Stimulated activated CD8-positive, alpha-beta memory T cell treated with anti-CD3 and anti-CD28 coated beads, Interleukin-15, amount 100 ng/mL, for 48 hours (primary cell): ENCODE data around the gene THAP8.
A peak's percentile ranks its signal among the peaks of the same experiment; 100 is the strongest.
"Not testable (repeated sequence)": the region's sequence is repeated elsewhere in the genome, so short reads cannot be mapped to it uniquely, and the experiment has no call there.

Source experiments
- DNase-seq, 2 donors: peaks; one replicate each; pipeline ENCODE4 v3.0.0-alpha.2; 2020; ENCODE audit warnings: low read depth in 2 of 2

THAP8 gene

GRCh38 chr19:36068810-36069499 lies 14.9 kb upstream of the THAP8 start:
- DNase-seq, result not testable (repeated sequence)

GRCh38 chr19:36067681-36068080 lies 13.6 kb upstream of the THAP8 start:
- DNase-seq, result no peak

- no peak for DNase-seq
These were observed 10.7 kb upstream of the THAP8 start for GRCh38 chr19:36064826-36065225.

DNA sequence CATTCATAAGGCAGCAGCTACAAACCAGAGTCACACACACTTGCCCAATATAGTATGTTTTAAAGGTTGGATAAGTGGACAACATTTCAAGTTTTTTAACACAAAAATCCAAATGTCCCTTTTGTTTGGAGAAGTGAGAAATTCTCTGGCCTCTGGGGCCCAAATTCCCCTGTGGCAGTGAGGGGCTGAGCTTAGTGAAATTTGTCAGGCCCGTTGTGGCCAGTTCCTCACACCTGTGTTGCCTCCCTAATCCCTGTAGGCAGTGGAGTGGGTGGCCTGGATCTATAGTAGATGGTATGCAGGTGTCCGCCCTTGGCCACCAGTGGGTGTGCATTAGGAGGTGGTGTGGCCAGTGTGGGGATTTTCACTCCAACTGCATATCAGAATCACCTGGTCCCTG lies 7.3 kb upstream of the THAP8 start:
- DNase-seq, result no peak

GRCh38 chr19:36060430-36060829 lies 6.3 kb upstream of the THAP8 start:
- no peak for DNase-seq

- DNase-seq, result no peak
These were observed 5.3 kb upstream of the THAP8 start for GRCh38 chr19:36059180-36059910.

- DNase-seq, result no peak
These were observed 4.5 kb upstream of the THAP8 start for GRCh38 chr19:36058481-36059179.

- peak; percentile 91 to 93 for DNase-seq
These were observed 925 bp upstream of the THAP8 start, which contains the start of gene WDR62 for GRCh38 chr19:36054733-36055686. Gene WDR62 (plus strand): TSS chr19:36054897. CDS start chr19:36054972, 75 bp downstream.

DNA sequence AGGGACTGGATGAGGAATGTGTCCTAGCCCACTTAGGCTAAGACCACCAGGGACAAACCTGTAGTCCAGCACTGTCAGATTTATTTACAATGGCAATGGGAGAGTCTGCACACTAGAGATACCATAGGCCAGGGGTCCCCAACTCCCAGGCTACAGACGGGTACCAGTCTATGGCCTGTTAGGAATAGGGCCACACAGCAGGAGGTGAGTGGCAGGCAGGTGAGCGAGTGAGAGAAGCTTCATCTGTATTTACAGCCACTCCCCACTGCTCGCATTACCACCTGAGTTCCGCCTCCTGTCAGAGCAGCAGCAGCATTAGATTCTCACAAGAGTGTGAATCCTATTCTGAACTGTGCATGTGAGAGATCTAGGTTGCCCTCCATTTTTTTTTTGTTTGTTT lies 2.4 kb downstream of the THAP8 start:
- DNase-seq, result no peak

GRCh38 chr19:36051236-36051635 lies 2.8 kb downstream of the THAP8 start:
- DNase-seq, result no peak

DNA sequence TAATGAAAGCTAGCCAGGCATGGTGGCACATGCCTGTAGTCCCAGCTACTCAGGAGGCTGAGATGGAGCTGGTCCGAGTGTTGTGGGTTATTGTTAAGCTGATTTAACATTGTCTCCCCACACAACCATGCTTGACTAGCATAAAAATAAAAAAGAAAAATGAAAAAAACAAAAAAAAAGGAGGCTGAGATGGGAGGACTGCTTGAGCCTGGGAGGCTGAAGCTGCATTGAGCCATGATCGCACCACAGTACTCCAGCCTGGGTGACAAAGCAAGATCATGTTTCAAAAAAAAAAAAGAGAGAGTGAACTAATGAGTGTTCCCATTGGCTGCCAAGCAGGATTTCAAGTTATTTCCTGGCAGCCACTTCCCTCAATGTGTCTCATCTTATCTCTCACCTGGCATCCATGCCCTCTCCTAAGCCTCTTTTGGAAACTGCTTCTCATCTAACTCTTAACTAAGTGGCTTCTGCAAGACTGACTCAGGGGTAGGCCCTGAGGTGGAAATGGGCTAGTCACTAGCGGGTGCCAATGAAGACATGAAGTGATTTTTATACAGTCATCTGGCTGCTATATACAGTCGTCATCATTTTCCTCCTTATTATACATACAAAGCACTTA lies 4.9 kb downstream of the THAP8 start:
- DNase-seq, result no peak

DNA sequence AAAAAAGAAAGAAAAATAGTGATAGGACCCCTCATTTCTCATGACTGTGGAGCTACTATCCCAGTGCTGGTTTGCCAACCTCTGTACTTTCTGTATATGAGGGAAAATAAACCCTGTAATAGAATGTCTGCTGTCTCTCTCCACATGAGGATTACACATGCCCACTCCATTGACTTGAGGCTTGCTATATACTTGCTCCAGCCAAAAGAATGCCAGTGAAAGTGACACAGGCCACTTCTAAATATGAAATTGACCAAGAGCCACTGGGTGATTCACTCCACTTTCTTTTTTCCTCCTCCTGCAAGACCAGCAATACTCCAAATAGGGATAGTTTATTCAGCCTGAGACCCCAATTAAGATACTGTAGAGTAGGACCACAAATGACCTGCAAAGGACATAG lies 6.2 kb downstream of the THAP8 start:
- no peak for DNase-seq

GRCh38 chr19:36046443-36047050 lies 7.5 kb downstream of the THAP8 start:
- DNase-seq, result no peak

GRCh38 chr19:36043952-36044351 lies 10.1 kb downstream of the THAP8 start:
- DNase-seq, result no peak

DNA sequence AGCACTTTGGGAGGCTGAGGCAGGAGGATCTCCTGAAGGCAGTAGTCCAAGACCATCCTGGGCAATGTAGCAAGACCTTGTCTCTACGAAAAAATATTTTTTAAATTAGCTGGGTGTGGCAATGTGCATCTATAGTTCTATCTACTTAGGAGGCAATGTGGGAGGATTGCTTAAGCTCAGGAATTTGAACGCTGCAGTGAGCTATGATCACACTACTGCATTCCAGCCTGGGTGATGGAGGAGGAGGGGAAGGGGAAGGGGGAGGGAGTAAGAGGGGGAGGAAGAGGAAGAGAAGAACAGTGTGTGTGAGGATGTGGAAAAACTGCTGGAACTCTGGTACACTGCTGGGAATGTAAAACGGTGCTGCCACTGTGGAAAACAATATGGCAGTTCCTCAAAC lies 12.3 kb downstream of the THAP8 start:
- DNase-seq, result no peak

GRCh38 chr19:36041092-36041491 lies 13.0 kb downstream of the THAP8 start:
- DNase-seq, result not testable (repeated sequence)

DNA sequence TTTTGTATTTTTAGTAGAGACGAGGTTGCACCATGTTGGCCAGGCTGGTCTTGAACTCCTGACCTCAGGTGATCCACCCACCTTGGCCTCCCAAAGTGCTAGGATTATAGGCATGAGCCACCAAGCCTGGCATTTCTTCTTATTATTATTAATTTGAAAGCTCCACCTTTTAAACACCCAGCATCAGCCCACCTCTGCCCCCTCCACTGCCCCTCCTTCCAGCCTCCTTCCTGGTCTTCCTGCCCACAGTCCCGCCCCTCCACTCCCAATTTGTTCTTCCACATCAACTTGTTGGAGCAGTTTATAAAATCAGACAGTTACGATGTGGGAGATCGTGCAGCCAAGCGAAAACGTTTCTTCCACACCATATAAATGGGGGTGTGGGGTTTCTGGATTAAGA lies 13.6 kb downstream of the THAP8 start:
- no peak for DNase-seq

GRCh38 chr19:36032251-36033104 lies 21.6 kb downstream of the THAP8 start, which contains the start of gene CLIP3:
Gene CLIP3 (minus strand): TSS chr19:36032873. CDS start chr19:36032357, 516 bp downstream.
- peak; percentile 31 to 40 for DNase-seq

DNA sequence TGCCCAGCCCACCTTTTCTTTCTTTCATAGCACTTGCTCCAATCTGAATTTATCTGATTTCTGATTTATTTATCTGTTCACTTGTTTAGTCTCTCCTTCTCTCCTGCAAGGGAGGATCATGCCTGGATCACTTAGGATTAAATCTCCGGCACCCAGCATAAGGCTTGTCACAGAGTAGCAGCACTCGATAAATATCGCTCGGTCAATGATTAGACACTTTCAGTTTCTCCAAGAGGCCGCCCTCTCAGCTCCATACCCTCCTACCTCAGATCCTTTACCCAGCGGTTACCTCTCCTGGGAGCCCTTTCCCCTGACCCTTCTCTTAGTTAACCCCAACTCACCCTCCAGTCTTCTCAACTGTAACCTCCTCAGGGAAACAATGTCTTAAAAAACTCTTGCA lies 22.8 kb downstream of the THAP8 start:
- no peak for DNase-seq
